B cell (primary cell): Measurements from ENCODE around the gene SNRPD3. TPM values are rescaled to one million over a fixed set of nuclear protein-coding genes. Genes with fewer than 3 reads are reported as not detected.
A peak's percentile ranks its signal among the peaks of the same experiment; 100 is the strongest.

Experiments
- ATAC-seq: fragments of 200-7000 bp; cut with Tn5 transposase; one replicate; pipeline ENCODE4 v1.10.0; 2021; ENCODE audit warnings: low read depth, mild to moderate bottlenecking, moderate number of reproducible peaks, moderate library complexity
- CTCF ChIA-PET: fragments of 350-600 bp; sonication (Branson Sonifier 250); formaldehyde crosslinking; loops from one replicate; lab custom pipeline; 2021; ENCODE audit warnings: antibody characterized with exemption, inconsistent platforms; lab: Charles Lee
- POLR2A ChIA-PET: fragments of 350-600 bp; sonication (Branson Sonifier 250); formaldehyde crosslinking; loops from one replicate; lab custom pipeline; 2021; ENCODE audit warnings: antibody characterized with exemption; lab: Charles Lee
- DNase-seq: peaks from one replicate; pipeline ENCODE4 v3.0.0; 2013
- H2AFZ ChIP-seq: 2 replicates; pipeline ENCODE4 v1.6.1; 2012; ENCODE audit warnings: mild to moderate bottlenecking, low read depth, low read length; ENCODE audit not compliant: insufficient read depth, poor library complexity, severe bottlenecking
- H3K27ac ChIP-seq, 2 donors: 1 replicate in 1 of 2; 2 replicates in 1 of 2; pipeline ENCODE4 v1.5.1; 2012 to 2013; ENCODE audit warnings: low read length in 2 of 2, mild to moderate bottlenecking in 2 of 2, moderate library complexity in 1 of 2
- H3K27me3 ChIP-seq, 4 experiments: fragments of 200-600 bp in 1 of 4; sonication (generic) in 1 of 4; replicated peaks in 1 of 4; 1 replicate in 2 of 4; 2 replicates in 2 of 4; pipeline versions ENCODE4 v1.6.1 to v1.7.0; 2013 to 2016; ENCODE audit warnings: low read length in 3 of 4, mild to moderate bottlenecking in 2 of 4, mixed read lengths in 1 of 4, moderate library complexity in 1 of 4; ENCODE audit not compliant: insufficient read depth in 4 of 4, control insufficient read depth in 3 of 4; ENCODE audit errors: control extremely low read depth in 1 of 4
- H3K36me3 ChIP-seq, 2 experiments: replicated peaks in 1 of 2; 1 replicate in 1 of 2; 2 replicates in 1 of 2; pipeline versions ENCODE4 v1.6.1 to v1.7.1; 2013; ENCODE audit warnings: low read length in 1 of 2; ENCODE audit not compliant: insufficient read depth in 2 of 2, control insufficient read depth in 1 of 2; ENCODE audit errors: control extremely low read depth in 1 of 2, extremely low read depth in 1 of 2
- H3K4me1 ChIP-seq, 2 donors: fragments of 200-600 bp in 1 of 2; sonication (generic) in 1 of 2; 1 replicate in 1 of 2; 2 replicates in 1 of 2; pipeline versions ENCODE4 v1.5.1 to v1.6.1; 2013 to 2017; ENCODE audit warnings: low read length in 2 of 2; ENCODE audit not compliant: control insufficient read depth in 2 of 2, insufficient read depth in 2 of 2
- H3K4me2 ChIP-seq: replicated peaks from 2 replicates; pipeline ENCODE3; 2012; ENCODE audit warnings: mild to moderate bottlenecking, low read depth, low read length; ENCODE audit not compliant: poor library complexity, severe bottlenecking
- H3K4me3 ChIP-seq, 5 experiments: fragments of 200-600 bp in 1 of 5; sonication (generic) in 1 of 5; 1 replicate in 3 of 5; 2 replicates in 2 of 5; pipeline versions ENCODE4 v1.5.1 to v1.7.0; 2011 to 2016; ENCODE audit warnings: low read length in 4 of 5, mild to moderate bottlenecking in 4 of 5, low read depth in 2 of 5, control low read depth in 1 of 5, moderate library complexity in 1 of 5; ENCODE audit not compliant: insufficient read depth in 1 of 5; ENCODE audit errors: control extremely low read depth in 1 of 5, extremely low read depth in 1 of 5
- H3K79me2 ChIP-seq: fragments of 200-600 bp; sonication (generic); one replicate; pipeline ENCODE4 v1.6.0; 2016; ENCODE audit warnings: low read length; ENCODE audit not compliant: control insufficient read depth, insufficient read depth
- H3K9ac ChIP-seq: fragments of 200-600 bp; sonication (generic); 2 replicates; pipeline ENCODE4 v1.6.1; 2017; ENCODE audit warnings: mild to moderate bottlenecking, low read length, moderate library complexity
- H3K9me3 ChIP-seq, 3 donors: one replicate each; pipeline versions ENCODE4 v1.6.1 to v1.7.1; 2013; ENCODE audit warnings: low read length in 2 of 3; ENCODE audit not compliant: control insufficient read depth in 2 of 3, insufficient read depth in 1 of 3; ENCODE audit errors: control extremely low read depth in 1 of 3
- H4K20me1 ChIP-seq: 2 replicates; pipeline ENCODE4 v1.6.0; 2012; ENCODE audit warnings: mild to moderate bottlenecking, low read length; ENCODE audit not compliant: insufficient read depth, control insufficient read depth, poor library complexity, severe bottlenecking
- H3K27ac Mint-ChIP-seq: one replicate; pipeline ENCODE4 v1.8.0; 2021; ENCODE audit warnings: mixed read lengths
- H3K27me3 Mint-ChIP-seq: one replicate; pipeline ENCODE4 v1.8.0; 2021; ENCODE audit warnings: mixed read lengths
- H3K4me1 Mint-ChIP-seq: one replicate; pipeline ENCODE4 v1.8.0; 2021; ENCODE audit warnings: mixed read lengths
- H3K4me3 Mint-ChIP-seq: one replicate; pipeline ENCODE4 v1.8.0; 2021; ENCODE audit warnings: mixed read lengths
- H3K9me3 Mint-ChIP-seq: one replicate; pipeline ENCODE4 v1.8.0; 2022; ENCODE audit warnings: mixed read lengths; ENCODE audit not compliant: insufficient read depth
- EZH2 ChIP-seq: IDR thresholded peaks from 2 replicates; pipeline ENCODE4 v1.6.1; 2012; ENCODE audit warnings: borderline replicate concordance, low read depth, mild to moderate bottlenecking, moderate library complexity, low read length; ENCODE audit not compliant: insufficient read depth, poor library complexity, severe bottlenecking
- WGBS: methylation state at CpG from one replicate; pipeline ENCODE4 v1.1.5; 2013; ENCODE audit warnings: missing lambda C conversion rate; ENCODE audit not compliant: insufficient coverage; 5-methylcytosine and 5-hydroxymethylcytosine counted together
- intact Hi-C: fragments of 100-400 bp; cut with micrococcal nuclease; formaldehyde crosslinking; loops from one replicate; pipeline ENCODE4 v1.10.0; 2022
- polyA plus RNA-seq: library from polyadenylated mRNA; depleted of rRNA; stranded (reverse); fragments of >200 nt; gene quantifications from 2 replicates; pipeline ENCODE4 v1.2.3, GENCODE V29; 2012
- total RNA-seq, 2 donors: library from RNA; stranded (reverse); fragments of 120-200 nt in 1 of 2; gene quantifications; 1 replicate in 1 of 2; 2 replicates in 1 of 2; pipeline versions ENCODE4 v1.2.3 to v1.2.4, GENCODE V29; 2013 to 2022
- TF ChIP-seq, protein P1 (sequence below): fragments of 200-600 bp; IDR thresholded peaks from one replicate; pipeline ENCODE4 v1.8.0; 2022; ENCODE audit warnings: antibody characterized with exemption, mild to moderate bottlenecking

SNRPD3 gene
- total and polyA plus RNA-seq, 2 donors (not counting 1 experiment from before 2014, with no cell fraction given): 76.7 to 165 TPM

DNA sequence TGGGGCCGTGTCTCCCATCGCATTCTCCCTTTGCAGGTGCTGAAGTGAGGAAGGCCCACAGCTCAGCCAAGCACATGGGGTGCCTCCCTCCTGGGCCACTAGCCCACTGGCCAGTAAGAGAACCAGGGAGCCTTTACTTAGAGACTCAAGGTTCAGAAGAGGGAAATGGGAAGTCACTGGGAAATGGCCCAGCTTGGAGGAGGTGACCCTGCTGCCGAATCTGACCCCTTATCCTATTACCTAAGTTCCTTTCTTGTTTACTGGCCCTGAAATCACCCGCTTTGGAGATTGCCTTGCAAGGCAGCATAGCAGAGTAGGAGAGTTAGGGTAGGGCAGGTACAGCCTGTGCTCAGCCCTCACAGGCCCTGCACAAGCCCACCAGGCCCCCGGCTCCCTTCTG, 36.3 kb upstream of the SNRPD3 start:
- Mint-ChIP-seq H3K9me3 (no peaks in the 10 kb centered on the region), H3K4me3 (no peak overlapping the region), H3K27me3 (peaks cover 9% of the 10 kb centered on the region), H3K4me1 (peaks cover 22% of the 10 kb centered on the region), H3K27ac (no peak overlapping the region)
- Histone ChIP-seq H3K9ac (no peak overlapping the region), H4K20me1 (no peaks in the 10 kb centered on the region), H3K27me3 (peaks cover 0 to 4% (median 1%) of the 10 kb centered on the region in 4 experiments), H3K9me3 (no peaks in the 10 kb centered on the region), H3K4me1 (peaks cover 6 to 14% of the 10 kb centered on the region in 2 donors), H3K27ac (no peak overlapping the region), H3K4me3 (no peak overlapping the region), H3K79me2 (no peaks in the 10 kb centered on the region), H3K36me3 (no peaks in the 10 kb centered on the region), H3K4me2 (no peak overlapping the region), H2AFZ (no peak overlapping the region)
- TF ChIP-seq EZH2: no peak
- TF ChIP-seq, protein P1, sequence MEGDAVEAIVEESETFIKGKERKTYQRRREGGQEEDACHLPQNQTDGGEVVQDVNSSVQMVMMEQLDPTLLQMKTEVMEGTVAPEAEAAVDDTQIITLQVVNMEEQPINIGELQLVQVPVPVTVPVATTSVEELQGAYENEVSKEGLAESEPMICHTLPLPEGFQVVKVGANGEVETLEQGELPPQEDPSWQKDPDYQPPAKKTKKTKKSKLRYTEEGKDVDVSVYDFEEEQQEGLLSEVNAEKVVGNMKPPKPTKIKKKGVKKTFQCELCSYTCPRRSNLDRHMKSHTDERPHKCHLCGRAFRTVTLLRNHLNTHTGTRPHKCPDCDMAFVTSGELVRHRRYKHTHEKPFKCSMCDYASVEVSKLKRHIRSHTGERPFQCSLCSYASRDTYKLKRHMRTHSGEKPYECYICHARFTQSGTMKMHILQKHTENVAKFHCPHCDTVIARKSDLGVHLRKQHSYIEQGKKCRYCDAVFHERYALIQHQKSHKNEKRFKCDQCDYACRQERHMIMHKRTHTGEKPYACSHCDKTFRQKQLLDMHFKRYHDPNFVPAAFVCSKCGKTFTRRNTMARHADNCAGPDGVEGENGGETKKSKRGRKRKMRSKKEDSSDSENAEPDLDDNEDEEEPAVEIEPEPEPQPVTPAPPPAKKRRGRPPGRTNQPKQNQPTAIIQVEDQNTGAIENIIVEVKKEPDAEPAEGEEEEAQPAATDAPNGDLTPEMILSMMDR: no peak
- WGBS: 86% methylated on average over 2 of the region's 5 CpGs
- ATAC-seq (no peak), DNase-seq (no peak)
- CTCF ChIA-PET: interaction anchor here (1.0 to 2.6 kb wide), 3 partner anchors 11 to 97 kb away, joined by 3 to 14 read pairs (median 3); no protein-coding TSS in a partner anchor
- POLR2A ChIA-PET: no interaction called here
- intact Hi-C loops: no loop called here

DNA sequence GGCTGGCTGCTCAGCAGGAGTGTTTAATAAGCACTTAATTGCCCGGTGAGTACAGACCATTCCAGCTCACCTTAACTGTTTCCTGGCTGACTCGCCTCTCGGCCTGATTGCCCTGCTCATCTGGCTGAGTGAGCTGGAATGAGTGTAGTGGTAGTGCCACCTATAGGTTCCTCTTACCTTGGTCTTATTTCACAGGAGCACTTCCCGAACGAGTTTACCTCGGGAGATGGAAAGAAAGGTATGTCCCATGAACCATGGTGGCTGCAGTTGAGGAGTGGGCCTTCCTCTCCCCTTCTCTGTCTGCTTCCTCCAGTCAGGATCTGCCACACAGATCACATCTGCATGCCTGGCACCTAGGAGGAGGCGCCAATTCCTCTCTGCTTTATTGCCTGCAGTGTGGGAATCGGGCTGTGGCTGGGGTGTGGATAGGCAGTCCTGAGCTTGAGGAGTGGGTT, 34.0 kb upstream of the SNRPD3 start:
- ATAC-seq (peak; percentile 59), DNase-seq (peak; percentile 61)
- Mint-ChIP-seq H3K27ac (no peak overlapping the region), H3K4me1 (peaks cover 20% of the 10 kb centered on the region), H3K9me3 (no peaks in the 10 kb centered on the region), H3K27me3 (peaks cover 9% of the 10 kb centered on the region), H3K4me3 (no peak overlapping the region)
- no peak overlapping the region for H3K9ac ChIP-seq
- no peaks in the 10 kb centered on the region for H3K27me3 ChIP-seq
- CTCF ChIA-PET: interaction anchor here (0.5 to 8.2 kb wide), 18 partner anchors 10 to 566 kb away, joined by 3 to 157 read pairs (median 4); partner anchors contain the start of gene ADORA2A
- TF ChIP-seq EZH2: no peak
- TF ChIP-seq, protein P1: peak; percentile 50
- no peaks in the 10 kb centered on the region for H4K20me1 ChIP-seq
- H3K4me3 ChIP-seq: no peak overlapping the region
- H3K4me2 ChIP-seq: peak overlapping the region; percentile 45
- no peaks in the 10 kb centered on the region for H3K36me3 ChIP-seq
- POLR2A ChIA-PET: interaction anchor here (0.6 to 0.7 kb wide), 3 partner anchors 9 to 87 kb away, joined by 3 to 4 read pairs (median 3); no protein-coding TSS in a partner anchor
- peaks cover 5% of the 10 kb centered on the region for H3K79me2 ChIP-seq
- intact Hi-C loops: loop anchor here (1.0 kb wide), 1 partner anchor 101 kb away; no protein-coding TSS in a partner anchor
- 40% methylated on average over 5 of the region's 8 CpGs for WGBS
- H3K9me3 ChIP-seq: no peaks in the 10 kb centered on the region
- no peak overlapping the region for H3K27ac ChIP-seq
- peaks cover 12 to 16% of the 10 kb centered on the region in 2 donors for H3K4me1 ChIP-seq
- H2AFZ ChIP-seq: peak overlapping the region; percentile 14
